Keratinocyte (primary cell): Measurements from ENCODE around the gene FRY. TPM values are rescaled to one million over a fixed set of nuclear protein-coding genes. Genes with fewer than 3 reads are reported as not detected.

Experiments
- DNase-seq: peaks from one replicate; pipeline ENCODE4 v3.0.0-alpha.2; 2011; ENCODE audit warnings: low read depth, missing footprints, low spot score
- FAIRE-seq: peaks from 2 replicates; lab custom pipeline; 2011; peaks lifted over from hg19 to GRCh38; lab: Jason Lieb, UNC
- H2AFZ ChIP-seq: 2 replicates; pipeline ENCODE4 v1.6.0; 2012; ENCODE audit warnings: low read length, control low read depth, inconsistent platforms; ENCODE audit not compliant: control insufficient read depth
- H3K27ac ChIP-seq: 2 replicates; pipeline ENCODE4 v1.5.1; 2011; ENCODE audit warnings: low read length; ENCODE audit not compliant: control insufficient read depth, insufficient read depth
- H3K27me3 ChIP-seq: 3 replicates; pipeline ENCODE4 v1.6.0; 2011; ENCODE audit warnings: low read length; ENCODE audit not compliant: control insufficient read depth, insufficient read depth; ENCODE audit errors: extremely low read depth
- H3K36me3 ChIP-seq, 2 experiments: 2 replicates in 1 of 2; 3 replicates in 1 of 2; pipeline ENCODE4 v1.5.1; 2011; ENCODE audit warnings: low read length in 2 of 2, mild to moderate bottlenecking in 1 of 2; ENCODE audit not compliant: control insufficient read depth in 2 of 2, insufficient read depth in 2 of 2; ENCODE audit errors: extremely low read depth in 1 of 2
- H3K4me1 ChIP-seq: 3 replicates; pipeline ENCODE4 v1.5.1; 2011; ENCODE audit warnings: low read length; ENCODE audit not compliant: control insufficient read depth, insufficient read depth; ENCODE audit errors: extremely low read depth
- H3K4me2 ChIP-seq: 3 replicates; pipeline ENCODE4 v1.6.0; 2011; ENCODE audit warnings: low read depth, low read length; ENCODE audit not compliant: control insufficient read depth, insufficient read depth; ENCODE audit errors: extremely low read depth
- H3K4me3 ChIP-seq, 3 experiments: fragments of 200-600 bp in 1 of 3; sonication (generic) in 1 of 3; 2 replicates in 2 of 3; 3 replicates in 1 of 3; pipeline ENCODE4 v1.5.1; 2011 to 2016; ENCODE audit warnings: low read length in 3 of 3, mild to moderate bottlenecking in 3 of 3, control low read depth in 2 of 3, inconsistent platforms in 1 of 3, low read depth in 1 of 3, mixed read lengths in 1 of 3, mixed run types in 1 of 3, moderate library complexity in 1 of 3; ENCODE audit not compliant: control insufficient read depth in 2 of 3, insufficient read depth in 2 of 3; ENCODE audit errors: extremely low read depth in 1 of 3
- H3K79me2 ChIP-seq: 2 replicates; pipeline ENCODE4 v1.6.0; 2012; ENCODE audit warnings: low read length; ENCODE audit not compliant: control insufficient read depth, insufficient read depth
- H3K9ac ChIP-seq: 3 replicates; pipeline ENCODE4 v1.6.0; 2011; ENCODE audit warnings: low read length; ENCODE audit not compliant: control insufficient read depth, insufficient read depth; ENCODE audit errors: extremely low read depth
- H3K9me1 ChIP-seq: 3 replicates; pipeline ENCODE4 v1.6.0; 2011; ENCODE audit warnings: low read length; ENCODE audit not compliant: control insufficient read depth, insufficient read depth; ENCODE audit errors: extremely low read depth
- H3K9me3 ChIP-seq: 2 replicates; pipeline ENCODE4 v1.5.1; 2012; ENCODE audit warnings: low read depth, low read length; ENCODE audit not compliant: control insufficient read depth
- H4K20me1 ChIP-seq: 3 replicates; pipeline ENCODE4 v1.6.0; 2011; ENCODE audit warnings: low read length; ENCODE audit not compliant: control insufficient read depth, insufficient read depth; ENCODE audit errors: extremely low read depth
- EZH2 ChIP-seq: IDR thresholded peaks from one replicate; pipeline ENCODE4 v1.6.1; 2012; ENCODE audit warnings: inconsistent platforms, mild to moderate bottlenecking, low read length, moderate library complexity
- dilution Hi-C: fragments of 300-500 bp; cut with MboI; formaldehyde crosslinking; loops from one replicate; pipeline ENCODE4 v1.7.0; 2020; ENCODE audit warnings: low sequenced_read_pairs; ENCODE audit not compliant: extremely low pct_ligation_motif_present
- polyA plus RNA-seq, 5 experiments: library from polyadenylated mRNA; depleted of rRNA in 3 of 5; stranded (reverse) in 3 of 5; stranded (forward) in 1 of 5; unstranded in 1 of 5; fragments of >200 nt; gene quantifications; 1 replicate in 1 of 5; 2 replicates in 3 of 5; 3 replicates in 1 of 5; pipeline versions ENCODE4 v1.2.1 to v1.2.3, GENCODE V29; 2011 to 2012; ENCODE audit warnings: missing spikeins in 2 of 5, low read depth in 1 of 5, low replicate concordance in 1 of 5
- TF ChIP-seq, protein P1 (sequence below), 3 experiments: IDR thresholded peaks in 1 of 3; conservative IDR thresholded peaks in 1 of 3; optimal IDR thresholded peaks in 1 of 3; 2 replicates in 2 of 3; 3 replicates in 1 of 3; pipeline versions ENCODE3 to v1.5.1; 2011; ENCODE audit warnings: low read length in 3 of 3, mild to moderate bottlenecking in 3 of 3, moderate library complexity in 2 of 3, control low read depth in 1 of 3, inconsistent platforms in 1 of 3; ENCODE audit not compliant: insufficient read depth in 2 of 3; ENCODE audit errors: extremely low read depth in 1 of 3

The FRY gene
- polyA plus RNA-seq, 1 donor (not counting 4 experiments of a cell fraction or from before 2014, with no cell fraction given) = 0.80 TPM

DNA sequence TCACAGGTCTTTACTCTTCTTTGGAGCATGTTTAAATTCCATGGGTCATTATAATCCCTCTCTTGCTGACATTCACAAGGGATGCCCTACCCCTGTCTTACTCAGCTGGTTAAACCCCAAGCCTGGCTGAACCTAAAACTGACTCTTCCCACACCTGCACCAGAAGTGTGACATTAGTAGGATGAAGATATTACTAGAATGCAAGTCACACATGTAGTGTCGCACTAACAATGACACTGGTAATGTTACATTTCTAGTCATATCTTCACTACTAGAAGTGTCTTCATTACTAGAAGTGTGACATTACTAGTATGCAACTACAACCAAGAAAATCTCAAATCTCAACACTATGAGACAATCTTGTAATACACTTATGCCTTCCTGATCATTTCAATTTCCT, 269.3 kb downstream of the FRY start:
- Histone ChIP-seq H3K4me3 (no peak overlapping the region), H3K27me3 (no peaks in the 10 kb centered on the region), H2AFZ (no peak overlapping the region), H3K4me1 (no peaks in the 10 kb centered on the region), H3K9me3 (no peaks in the 10 kb centered on the region), H3K9me1 (no peaks in the 10 kb centered on the region), H3K79me2 (no peaks in the 10 kb centered on the region), H3K36me3 (no peaks in the 10 kb centered on the region), H4K20me1 (no peaks in the 10 kb centered on the region), H3K4me2 (no peak overlapping the region), H3K9ac (no peak overlapping the region), H3K27ac (no peak overlapping the region)
- TF ChIP-seq, protein P1, sequence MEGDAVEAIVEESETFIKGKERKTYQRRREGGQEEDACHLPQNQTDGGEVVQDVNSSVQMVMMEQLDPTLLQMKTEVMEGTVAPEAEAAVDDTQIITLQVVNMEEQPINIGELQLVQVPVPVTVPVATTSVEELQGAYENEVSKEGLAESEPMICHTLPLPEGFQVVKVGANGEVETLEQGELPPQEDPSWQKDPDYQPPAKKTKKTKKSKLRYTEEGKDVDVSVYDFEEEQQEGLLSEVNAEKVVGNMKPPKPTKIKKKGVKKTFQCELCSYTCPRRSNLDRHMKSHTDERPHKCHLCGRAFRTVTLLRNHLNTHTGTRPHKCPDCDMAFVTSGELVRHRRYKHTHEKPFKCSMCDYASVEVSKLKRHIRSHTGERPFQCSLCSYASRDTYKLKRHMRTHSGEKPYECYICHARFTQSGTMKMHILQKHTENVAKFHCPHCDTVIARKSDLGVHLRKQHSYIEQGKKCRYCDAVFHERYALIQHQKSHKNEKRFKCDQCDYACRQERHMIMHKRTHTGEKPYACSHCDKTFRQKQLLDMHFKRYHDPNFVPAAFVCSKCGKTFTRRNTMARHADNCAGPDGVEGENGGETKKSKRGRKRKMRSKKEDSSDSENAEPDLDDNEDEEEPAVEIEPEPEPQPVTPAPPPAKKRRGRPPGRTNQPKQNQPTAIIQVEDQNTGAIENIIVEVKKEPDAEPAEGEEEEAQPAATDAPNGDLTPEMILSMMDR (optimal IDR thresholded peaks at IDR 0.05 in 1 of 3, IDR thresholded peaks at IDR 0.05 in 1 of 3, conservative IDR thresholded peaks at IDR 0.05 in 1 of 3; ENCODE audit: extremely low read depth in 1 of 3, insufficient read depth in 2 of 3, low read length in 3 of 3) = no peak
- no peak for TF ChIP-seq EZH2
- DNase-seq (no peak), FAIRE-seq (no peak)
- dilution Hi-C loops = no loop called here

DNA sequence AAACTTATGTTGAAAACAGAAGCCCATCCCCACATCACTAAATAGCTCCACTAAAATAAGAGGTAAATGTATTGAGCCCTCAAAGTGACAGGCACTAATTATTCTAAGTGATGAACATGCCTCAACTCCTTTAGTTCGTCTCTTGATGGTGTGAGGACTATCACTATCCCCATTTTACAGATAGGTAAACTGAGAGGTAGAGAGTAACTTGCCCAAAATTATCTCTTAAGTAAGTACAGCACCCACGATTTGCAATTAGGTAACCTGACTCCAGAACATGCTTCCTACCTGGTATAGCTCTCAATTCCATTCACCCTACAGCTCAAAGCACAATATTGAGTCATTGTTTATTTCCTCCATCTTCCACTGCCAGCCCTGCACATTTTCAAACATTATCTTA, 270.9 kb downstream of the FRY start:
- TF ChIP-seq, protein P1 (optimal IDR thresholded peaks at IDR 0.05 in 1 of 3, IDR thresholded peaks at IDR 0.05 in 1 of 3, conservative IDR thresholded peaks at IDR 0.05 in 1 of 3; ENCODE audit: extremely low read depth in 1 of 3, insufficient read depth in 2 of 3, low read length in 3 of 3) = no peak
- TF ChIP-seq EZH2 = no peak
- Histone ChIP-seq H3K79me2 (no peaks in the 10 kb centered on the region), H3K4me1 (no peaks in the 10 kb centered on the region), H4K20me1 (no peaks in the 10 kb centered on the region), H2AFZ (no peak overlapping the region), H3K9me3 (no peaks in the 10 kb centered on the region), H3K9ac (no peak overlapping the region), H3K4me2 (no peak overlapping the region), H3K9me1 (no peaks in the 10 kb centered on the region), H3K27ac (no peak overlapping the region), H3K27me3 (no peaks in the 10 kb centered on the region), H3K36me3 (no peaks in the 10 kb centered on the region), H3K4me3 (no peak overlapping the region)
- FAIRE-seq (no peak), DNase-seq (no peak)
- dilution Hi-C loops = no loop called here
